LoVo (cell line): ENCODE results near the gene DYNLT2.

Experiments used
- DNase-seq: peaks from one replicate; pipeline ENCODE4 v3.0.0-alpha.2; 2016; ENCODE audit warnings: low spot score

DYNLT2 gene, protein sequence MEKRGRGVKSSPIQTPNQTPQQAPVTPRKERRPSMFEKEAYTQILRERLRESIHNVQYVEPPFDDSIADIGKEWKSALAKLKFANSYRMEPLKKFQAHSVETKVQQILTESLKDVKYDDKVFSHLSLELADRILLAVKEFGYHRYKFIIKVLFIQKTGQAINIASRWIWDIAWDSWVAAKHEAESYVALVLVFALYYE

DNA sequence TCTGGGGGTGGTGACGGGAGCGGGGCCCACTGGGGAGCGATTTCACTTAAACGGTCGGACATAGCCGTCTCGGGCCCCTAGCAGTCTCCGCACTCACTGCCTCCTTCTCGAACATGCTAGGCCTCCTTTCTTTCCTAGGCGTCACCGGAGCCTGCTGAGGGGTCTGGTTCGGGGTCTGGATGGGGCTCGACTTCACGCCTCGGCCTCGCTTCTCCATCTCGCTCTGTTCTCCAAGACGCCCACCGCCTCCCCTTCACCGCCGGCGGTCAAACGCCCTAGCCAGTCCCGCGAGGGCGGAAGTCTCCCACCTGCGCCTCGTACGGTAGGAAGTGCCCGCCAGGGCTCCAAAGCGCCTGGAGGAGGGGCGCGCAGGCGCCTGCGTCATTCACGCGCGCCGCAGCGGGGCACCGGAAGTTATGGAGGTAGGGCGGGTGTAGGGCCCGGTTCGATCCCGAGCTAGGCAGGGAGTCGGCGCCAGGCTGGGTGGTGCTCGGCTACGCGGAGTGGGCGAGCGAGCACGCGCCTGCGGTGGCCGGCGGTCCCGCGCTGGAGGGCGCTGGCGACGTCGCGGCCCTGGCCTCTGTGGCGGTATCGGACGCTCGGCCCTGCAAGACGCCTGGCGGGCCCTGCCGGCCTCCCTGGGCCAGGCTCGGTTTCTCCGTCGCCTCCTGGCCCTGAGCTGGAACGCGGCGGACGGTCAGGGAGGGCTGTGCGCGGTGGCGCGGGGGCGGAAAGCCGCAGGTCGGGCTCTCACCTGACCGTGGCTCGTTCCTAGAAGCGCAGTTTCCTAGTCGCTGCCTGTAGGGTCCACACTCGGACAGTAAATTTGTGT is at the start of gene DYNLT2, which contains the start of gene ERMARD:
Gene DYNLT2, minus strand, starts transcription at position 331 of the 832 bp plus-strand sequence. Its CDS starts 114 bp downstream, at position 217.
Gene ERMARD, plus strand, starts transcription at position 381 of the 832 bp plus-strand sequence. Its CDS starts 36 bp downstream, at position 417.
- DNase-seq: peak; percentile 92

DNA sequence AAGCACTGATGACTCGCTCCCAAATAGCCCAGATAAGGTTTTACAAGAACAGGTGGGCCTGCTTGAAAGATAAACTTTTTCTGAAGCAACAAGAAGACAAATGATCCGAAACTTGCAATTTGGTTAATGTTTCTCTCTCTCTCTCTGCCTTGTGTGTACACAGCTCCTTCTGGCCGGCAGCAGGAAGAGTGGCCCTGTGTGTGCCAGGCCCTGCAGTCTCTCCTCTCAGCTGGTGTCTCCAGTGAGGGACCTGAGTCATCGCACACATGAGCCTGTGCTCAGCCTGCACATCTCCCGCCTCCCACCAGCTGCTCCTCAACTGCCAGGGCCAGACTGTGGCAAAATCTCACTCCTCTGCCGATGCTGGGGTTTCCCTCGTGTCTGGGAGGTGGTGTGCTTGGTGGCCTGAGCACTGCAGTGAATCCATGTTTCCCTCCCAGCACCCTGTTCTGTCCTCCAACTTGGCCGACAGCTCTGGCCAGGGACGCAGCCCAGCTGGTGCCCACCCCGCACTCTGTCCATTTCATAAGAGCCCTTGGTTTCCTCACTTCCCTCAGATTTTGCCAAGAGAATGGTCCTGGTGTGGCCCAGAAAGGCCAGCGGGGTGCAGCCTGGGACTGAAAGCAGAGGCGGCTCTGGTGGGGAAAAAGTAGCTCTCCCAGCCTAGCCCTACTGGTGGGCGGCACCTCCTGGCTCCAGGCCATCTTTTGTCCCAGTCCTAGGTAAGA is 49.5 kb upstream of the DYNLT2 start:
- DNase-seq: peak; percentile 59

DNA sequence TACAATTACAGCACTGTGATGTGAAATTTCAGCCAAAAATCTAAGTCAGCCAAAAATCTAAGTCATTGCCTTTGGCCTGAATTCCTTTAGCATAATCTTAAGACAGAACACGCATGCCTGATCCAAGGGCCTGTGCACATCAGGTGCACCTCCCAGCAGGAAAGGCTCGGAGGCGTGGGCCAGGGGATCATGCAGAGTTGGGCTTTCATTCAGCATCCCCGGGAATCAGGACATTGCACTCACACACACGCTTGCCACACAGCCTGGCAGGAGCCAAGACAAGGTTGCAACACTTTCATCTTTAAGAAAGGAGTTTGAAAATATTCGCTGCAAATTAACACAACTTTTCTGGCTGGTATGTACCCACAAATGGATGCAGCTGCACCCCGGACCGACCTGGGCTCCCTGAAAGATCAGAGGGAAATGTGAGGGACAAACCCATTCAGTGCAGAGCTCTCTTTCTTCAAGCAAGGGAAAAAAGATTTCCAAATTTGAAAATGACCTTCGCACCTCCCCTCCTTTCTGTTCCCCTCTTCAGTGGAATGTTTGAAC is 48.8 kb upstream of the DYNLT2 start:
- no peak for DNase-seq

DNA sequence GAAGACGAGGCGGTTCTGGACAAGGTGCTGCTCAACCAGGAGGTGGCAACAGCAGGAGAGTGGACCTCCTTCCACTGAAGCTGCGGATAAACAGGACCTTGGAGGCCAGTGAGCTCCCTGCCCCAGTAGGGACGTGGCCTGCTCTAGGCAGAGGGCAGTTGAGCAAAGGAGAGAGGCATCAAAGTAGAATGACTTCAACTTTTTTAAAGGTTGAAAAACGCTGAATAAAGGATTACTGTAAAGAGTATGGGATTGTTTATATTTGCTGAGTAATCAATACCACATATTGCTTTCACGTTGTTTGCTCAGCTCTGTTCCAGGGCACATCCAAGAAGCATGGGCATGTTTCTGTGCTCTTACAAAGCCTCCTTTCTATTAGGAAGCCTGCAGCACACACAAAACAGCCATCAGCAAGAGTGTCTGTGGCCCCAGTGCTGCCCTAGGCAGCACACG is 48.1 kb upstream of the DYNLT2 start:
- no peak for DNase-seq

DNA sequence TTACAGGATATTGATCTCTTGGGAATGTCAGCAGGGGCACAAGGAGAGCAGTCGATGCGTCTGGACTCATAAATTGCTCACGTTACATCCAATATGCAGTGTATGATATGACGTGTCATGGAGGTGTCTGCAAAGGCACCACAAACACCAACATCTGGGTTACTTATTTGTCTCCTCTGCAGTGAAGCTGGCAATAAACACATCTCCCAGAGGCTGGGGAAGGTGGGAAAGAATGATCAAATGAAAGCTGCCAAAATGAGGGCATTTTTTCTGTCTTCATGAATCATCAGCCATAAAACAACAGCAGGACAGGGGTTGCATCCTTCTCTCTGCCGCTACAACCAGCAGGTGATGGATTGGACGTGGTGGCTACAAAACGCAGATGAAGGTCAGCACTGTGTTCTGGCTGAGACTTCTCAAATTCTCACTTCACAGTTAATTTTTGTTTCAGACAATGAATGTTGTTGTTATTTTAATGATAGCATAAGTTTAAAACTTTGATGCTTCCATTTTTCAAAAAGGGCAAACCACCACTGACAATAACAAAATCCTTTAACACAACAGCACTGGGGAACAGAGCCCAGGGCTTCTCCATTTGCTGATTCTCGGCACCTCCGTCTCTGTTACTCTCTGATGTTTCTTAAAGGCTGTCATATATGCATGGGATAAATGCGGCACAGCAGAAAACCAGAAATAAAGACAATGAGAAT is 47.5 kb upstream of the DYNLT2 start:
- no peak for DNase-seq

DNA sequence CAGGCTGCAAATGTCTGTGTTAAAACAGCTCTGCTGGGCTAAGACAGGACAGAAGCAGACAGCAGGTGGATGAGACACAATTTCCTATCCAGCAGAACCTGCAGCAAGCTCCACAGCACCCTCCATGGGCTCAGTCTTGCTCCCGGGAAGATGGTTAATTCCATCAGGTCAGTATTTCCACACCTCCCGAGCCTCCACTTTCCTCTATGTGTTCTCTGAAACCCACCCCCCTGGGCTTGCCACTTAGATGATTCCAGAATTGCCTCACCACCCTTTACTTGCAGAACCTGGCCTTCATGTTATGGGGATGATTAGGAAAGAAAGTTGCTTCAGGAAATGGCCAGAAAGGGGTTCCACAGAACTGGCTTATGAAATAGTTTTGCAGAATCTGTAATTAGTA is 43.8 kb upstream of the DYNLT2 start:
- DNase-seq: no peak

DNA sequence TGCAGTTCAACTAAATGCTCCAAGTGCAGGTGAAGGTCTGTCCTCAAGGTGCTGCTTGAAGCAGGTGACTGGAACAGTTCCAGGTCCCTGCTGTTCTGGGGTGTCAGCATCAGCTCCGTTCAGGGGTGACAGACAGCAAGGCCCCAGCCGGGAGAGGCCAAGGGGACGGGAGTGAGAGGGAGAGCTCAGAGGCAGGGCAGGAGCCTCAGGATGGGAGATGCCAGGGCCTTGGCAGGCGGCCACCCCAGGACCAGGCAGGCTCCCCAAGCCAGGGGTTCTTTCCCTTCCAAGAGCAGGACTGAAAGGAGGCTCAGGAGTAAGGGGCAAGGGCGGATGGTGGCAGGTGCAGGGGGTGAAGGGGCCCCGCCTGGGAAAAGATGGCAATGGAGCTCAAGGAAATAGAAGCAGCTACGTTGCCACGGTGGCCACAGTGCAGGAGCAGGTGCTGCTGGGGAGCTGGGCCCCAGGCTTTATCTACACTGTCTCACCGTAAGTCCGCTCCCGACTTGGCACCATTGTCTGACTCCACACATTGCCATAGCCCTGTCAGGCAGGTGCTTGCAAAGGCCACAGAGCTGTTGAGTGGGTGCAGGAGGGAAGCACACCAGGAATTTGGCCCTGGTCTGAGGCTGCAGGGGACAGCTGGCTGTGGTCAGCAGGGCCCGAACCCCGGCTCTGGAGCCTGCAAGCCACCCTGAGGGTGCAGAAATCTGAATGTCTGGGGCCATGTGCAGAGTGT is 43.1 kb upstream of the DYNLT2 start:
- no peak for DNase-seq

DNA sequence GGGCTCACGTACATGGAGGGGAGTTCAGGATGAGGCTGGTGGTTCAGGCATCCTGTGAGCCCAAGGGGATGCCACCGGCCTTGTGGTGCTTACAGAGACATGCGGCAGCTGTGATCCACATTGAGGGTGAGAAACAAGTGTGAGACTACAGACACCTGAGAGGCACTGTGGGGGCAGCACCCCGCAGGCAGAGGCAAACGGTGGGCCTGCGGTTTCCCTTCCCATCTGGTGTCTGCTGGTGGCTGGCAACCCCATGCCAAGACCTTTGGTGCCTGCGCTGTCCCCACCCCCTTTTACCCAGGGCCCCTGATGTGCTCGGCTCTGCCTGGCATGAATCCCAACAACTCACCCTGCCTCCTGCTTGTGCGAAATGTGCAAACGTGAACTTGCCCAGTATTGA is 42.0 kb upstream of the DYNLT2 start:
- no peak for DNase-seq

DNA sequence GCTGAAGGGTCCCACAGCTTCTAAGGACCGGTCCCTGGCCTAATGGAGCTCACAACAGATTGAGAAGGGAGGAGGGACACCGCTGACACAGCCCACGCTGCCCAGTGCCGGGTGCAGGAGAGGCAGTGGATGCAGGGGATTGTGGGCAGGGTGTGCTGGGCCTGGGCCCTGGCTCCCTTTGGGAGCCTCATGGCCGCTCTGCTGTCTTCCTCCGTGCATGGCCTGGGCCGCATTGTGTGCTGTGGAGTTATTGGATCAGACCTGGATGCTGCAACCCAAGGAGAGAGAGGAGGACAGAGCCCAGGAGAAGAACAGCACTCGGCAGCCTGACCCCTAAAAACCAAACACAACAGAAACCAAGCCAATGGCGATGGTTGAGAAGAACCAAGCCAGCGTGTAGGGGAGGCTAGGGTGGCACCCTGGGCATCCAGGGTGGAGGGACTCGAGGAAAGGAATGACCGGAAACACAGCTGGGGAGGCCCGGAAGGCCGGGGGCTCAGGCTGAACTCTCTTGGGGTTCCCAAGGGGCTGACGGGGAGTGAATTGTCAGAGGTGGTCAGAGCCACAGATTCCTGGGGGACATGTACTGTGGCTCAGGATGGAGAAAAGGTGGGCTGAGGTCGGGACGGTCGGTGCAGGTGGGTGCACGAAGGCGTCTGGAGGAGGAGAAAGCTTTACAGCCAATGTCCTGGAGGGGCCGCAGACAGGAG is 41.1 kb upstream of the DYNLT2 start:
- no peak for DNase-seq

DNA sequence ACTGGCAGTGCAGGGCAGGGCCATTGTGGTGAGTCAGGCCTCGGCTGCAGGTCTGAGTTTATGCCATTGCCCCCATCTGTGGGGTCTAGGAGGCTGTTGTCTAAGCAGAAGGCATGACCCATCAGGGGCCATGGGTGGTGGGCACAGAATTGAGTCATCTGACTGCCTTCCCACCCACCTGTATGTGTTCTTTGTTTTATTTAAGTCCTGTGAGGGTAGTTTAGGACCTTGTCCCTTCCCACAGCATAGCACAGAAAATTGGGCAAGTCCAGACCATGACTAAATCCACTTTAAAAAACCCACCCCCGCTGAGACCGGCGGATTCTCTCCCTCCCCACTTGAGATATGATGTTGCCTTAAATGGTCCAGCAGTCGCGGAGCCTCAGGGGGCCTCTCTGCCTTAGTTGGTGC is 40.4 kb upstream of the DYNLT2 start:
- no peak for DNase-seq

DNA sequence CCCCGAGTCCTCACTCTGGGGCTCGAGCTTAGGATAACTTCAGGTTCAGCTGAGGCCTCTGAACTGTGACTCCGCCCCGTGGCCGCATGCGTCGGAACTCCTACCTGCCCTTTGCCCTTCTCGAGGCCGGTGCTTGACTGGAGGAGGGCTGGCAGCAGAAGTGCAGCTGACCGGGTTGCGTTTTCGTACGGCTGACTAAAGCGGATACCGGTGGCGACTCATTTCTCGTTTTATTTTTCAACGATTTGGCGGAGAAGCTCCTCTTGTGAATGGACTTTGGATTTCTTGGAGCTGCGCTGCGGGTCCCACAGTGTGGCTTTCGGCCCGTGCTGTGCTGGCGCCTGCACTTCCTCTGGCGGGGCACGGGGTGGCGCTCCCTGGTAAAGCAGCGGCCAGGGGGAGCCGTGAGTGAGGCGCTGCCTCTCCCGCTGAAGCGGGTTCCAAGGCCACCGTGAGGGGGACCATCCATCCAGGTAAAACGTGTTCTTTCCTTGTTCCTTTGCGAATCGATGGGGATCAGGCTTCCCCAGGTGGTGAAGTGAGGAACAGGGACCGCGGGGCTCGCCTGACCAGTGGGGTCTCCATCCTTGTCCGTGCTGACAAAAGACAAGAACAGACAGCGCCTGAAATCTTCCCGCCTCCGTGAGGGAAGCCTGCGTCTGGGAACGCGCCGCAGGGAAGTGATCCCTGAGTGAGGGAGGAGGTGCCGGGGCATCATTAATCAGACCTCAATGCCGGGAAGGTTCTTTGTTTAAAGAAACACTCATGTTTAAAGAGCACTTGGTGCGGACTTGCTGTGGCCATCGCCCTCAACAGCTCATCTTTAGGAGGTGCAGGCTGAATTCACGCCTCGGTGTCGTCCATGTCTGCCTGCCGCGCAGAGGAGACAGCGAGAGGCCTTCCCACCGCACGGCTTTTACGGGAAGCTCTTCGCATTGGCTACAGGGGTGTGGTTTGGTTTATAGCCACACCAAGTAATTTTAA is 38.9 kb upstream of the DYNLT2 start:
- DNase-seq: peak; percentile 79

DNA sequence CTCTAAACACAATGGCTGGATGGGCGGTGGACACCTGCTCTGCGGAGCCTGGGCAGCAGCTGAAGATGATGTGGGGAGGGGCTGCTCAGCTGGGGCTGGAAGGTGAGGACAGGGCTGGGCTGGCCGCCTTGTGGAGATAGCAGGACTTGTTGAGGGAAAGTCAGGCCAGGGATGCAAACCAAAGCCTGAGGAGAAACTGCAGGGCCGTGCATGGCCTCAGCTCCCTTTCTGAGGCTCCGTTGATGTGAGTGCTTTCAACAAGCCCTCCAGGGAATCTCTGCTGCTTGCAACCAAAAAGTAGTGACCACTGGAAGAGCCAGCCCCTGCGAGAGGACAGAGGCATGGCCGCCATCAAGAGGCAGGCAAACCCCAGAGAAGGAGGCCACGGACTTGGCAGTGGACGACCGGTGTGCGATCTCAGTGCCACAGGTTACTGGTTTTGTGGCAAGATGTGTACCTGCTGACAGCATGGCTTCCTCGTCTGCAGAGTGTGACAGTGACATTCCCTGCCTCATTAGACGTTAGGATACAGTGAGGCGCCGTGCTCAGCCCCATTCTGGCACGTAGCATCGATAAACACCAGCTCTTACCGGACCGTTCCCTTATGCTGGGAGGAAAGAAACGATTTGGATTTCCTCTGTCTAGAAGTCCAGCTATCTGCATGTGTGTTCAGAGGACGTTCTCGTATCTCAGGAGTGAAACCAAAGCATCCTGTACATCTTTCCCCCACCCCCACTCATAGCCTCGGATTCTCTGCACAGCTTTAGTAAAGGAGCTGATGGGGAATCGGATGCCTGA is 38.0 kb upstream of the DYNLT2 start:
- DNase-seq: no peak

DNA sequence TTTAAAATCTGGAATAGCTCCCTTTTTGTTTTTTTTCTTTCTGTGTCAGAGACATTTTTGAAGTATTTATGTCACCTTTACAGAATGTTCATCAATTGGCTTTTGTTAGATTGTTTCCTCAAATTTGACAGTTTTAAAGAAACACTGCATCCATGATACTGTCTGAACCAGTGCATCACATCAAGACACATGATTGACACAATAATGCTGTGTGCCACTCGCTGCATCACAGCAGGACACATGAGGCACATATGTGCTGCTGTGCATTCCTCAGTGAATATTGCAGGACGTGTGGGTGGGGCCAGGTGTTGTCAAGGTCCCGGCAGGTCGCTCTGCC is 37.4 kb upstream of the DYNLT2 start:
- no peak for DNase-seq

DNA sequence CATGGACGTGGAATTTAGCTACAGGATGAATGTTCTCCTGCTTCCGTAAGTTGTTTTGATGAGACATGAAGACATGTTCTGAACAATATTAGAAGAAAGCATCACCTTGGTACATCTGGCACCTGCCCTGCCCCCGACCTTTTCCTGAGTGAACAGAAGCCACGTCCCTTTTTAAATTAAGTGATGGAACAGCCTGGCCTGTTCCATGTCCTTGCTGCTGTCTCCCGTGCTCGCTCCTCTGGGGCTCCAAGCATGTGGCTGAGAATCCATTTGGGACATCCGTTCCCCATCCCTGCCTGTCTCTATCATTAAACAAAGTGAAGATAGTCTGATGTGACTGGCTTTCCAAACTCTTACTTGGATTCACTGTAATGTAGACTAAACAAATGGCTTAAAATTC is 36.4 kb upstream of the DYNLT2 start:
- DNase-seq: no peak

DNA sequence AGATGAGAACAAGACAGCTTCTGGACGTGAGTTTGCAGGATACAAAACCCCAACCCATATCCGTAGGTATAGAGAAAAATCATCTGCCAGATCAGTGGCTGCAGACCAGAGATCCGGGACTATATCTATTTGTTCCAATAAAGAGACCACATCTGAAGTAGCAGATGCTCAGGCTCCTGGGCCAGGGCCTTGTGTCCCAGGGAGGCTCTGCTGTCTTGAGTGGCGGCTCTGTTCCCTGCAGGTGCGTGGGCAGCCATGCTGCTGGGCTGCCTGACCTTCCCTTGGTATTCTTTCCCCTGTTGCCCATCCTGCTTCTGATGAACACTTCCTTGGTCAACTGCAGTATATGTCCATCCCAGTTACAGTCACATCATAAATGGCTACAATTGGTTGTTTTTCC is 35.0 kb upstream of the DYNLT2 start:
- no peak for DNase-seq

DNA sequence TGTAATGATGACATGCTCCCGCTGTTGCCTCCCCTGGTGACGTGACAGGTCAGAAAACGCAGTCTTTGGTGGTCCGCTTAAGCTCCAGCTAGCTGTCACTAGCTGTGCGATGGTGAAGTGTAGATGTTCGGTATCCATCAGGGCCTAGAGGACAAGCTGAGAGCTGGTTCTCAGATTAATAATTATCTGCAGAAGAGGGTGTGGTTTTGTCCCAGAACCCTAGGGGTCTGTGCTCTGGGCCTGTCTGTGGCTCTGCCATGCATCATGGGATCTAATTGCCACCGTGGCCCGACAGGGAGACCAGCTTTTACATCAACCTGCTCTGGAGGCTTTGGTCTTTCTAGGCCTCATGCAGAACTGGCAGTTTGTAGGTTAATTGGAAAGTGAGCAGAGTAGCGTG is 34.2 kb upstream of the DYNLT2 start:
- no peak for DNase-seq

DNA sequence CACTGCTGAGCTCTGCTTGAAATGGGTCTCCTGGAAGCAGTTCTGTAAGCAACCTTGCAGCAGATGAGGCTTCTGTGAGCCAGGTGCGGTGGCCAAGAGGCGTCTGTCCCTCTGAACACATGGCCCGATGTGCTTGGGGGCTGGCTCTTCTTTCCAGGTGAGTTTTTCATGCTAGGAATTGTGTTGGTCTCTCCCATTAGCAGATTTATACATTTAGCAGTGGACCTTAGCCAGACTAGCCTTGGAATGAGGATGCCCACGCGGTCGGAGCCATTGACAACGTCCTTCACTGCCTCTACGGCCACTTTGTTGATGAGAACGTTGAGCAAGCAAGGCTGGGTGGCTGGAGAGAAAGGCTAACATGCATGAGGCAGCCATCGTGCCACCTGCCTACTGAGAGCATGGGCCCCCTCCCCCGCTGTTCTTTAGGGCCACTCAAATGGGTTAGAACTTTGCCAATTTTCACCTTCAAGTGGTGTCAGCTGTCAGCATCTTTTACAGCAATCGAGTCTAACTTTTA is 33.5 kb upstream of the DYNLT2 start:
- no peak for DNase-seq
